ENCODE results near the gene SLC35F4.
"Not testable (repeated sequence)": the region's sequence is repeated elsewhere in the genome, so short reads cannot be mapped to it uniquely, and the experiment has no call there.

SLC35F4 gene

GRCh38 chr14:57712698-57713097 lies 153.2 kb downstream of the SLC35F4 start:
- no peak for DNase-seq

GRCh38 chr14:57712102-57712501 lies 153.8 kb downstream of the SLC35F4 start:
- no peak for DNase-seq

- no peak for DNase-seq
Measured at GRCh38 chr14:57709909-57710308, 156.0 kb downstream of the SLC35F4 start.

GRCh38 chr14:57709086-57709485 lies 156.8 kb downstream of the SLC35F4 start:
- not testable (repeated sequence) for DNase-seq

- no peak for DNase-seq
Measured at GRCh38 chr14:57707219-57707618, 158.7 kb downstream of the SLC35F4 start.

GRCh38 chr14:57704763-57705162 lies 161.1 kb downstream of the SLC35F4 start:
- no peak for DNase-seq

- DNase-seq, result no peak
Measured at GRCh38 chr14:57699947-57700346, 165.9 kb downstream of the SLC35F4 start.

GRCh38 chr14:57692671-57693070 lies 173.2 kb downstream of the SLC35F4 start:
- no peak for DNase-seq

GRCh38 chr14:57687416-57687815 lies 178.5 kb downstream of the SLC35F4 start:
- DNase-seq, result no peak

- DNase-seq, result no peak
Measured at GRCh38 chr14:57686304-57686703, 179.6 kb downstream of the SLC35F4 start.

GRCh38 chr14:57671021-57671420 lies 194.9 kb downstream of the SLC35F4 start:
- DNase-seq, result no peak

- DNase-seq, result no peak
Measured at GRCh38 chr14:57660208-57660607, 205.7 kb downstream of the SLC35F4 start.

GRCh38 chr14:57659052-57659451 lies 206.8 kb downstream of the SLC35F4 start:
- no peak for DNase-seq

- DNase-seq, result no peak
Measured at GRCh38 chr14:57657487-57657886, 208.4 kb downstream of the SLC35F4 start.

GRCh38 chr14:57656853-57657252 lies 209.0 kb downstream of the SLC35F4 start:
- no peak for DNase-seq

GRCh38 chr14:57652769-57653168 lies 213.1 kb downstream of the SLC35F4 start:
- DNase-seq, result no peak

- no peak for DNase-seq
Measured at GRCh38 chr14:57641776-57642175, 224.1 kb downstream of the SLC35F4 start.

GRCh38 chr14:57640036-57640435 lies 225.9 kb downstream of the SLC35F4 start:
- DNase-seq, result no peak

GRCh38 chr14:57637901-57638300 lies 228.0 kb downstream of the SLC35F4 start:
- DNase-seq, result no peak

- DNase-seq, result no peak
Measured at GRCh38 chr14:57634335-57634734, 231.6 kb downstream of the SLC35F4 start.

GRCh38 chr14:57632649-57633048 lies 233.2 kb downstream of the SLC35F4 start:
- no peak for DNase-seq

- DNase-seq, result no peak
Measured at GRCh38 chr14:57617510-57617909, 248.4 kb downstream of the SLC35F4 start.

- DNase-seq, result no peak
Measured at GRCh38 chr14:57612946-57613345, 252.9 kb downstream of the SLC35F4 start.

- no peak for DNase-seq
Measured at GRCh38 chr14:57611555-57612075, 254.3 kb downstream of the SLC35F4 start.

GRCh38 chr14:57610631-57611030 lies 255.3 kb downstream of the SLC35F4 start:
- DNase-seq, result no peak
